Endothelial cell of umbilical vein (primary cell): ENCODE results near the gene FOXA1. TPM values are rescaled to one million over a fixed set of nuclear protein-coding genes. Genes with fewer than 3 reads are reported as not detected.

ENCODE experiments used
- BruUV-seq: library from RNA; stranded (reverse); fragments of 400-500 nt; replicated peaks from 2 replicates; lab custom pipeline; 2021; lab: Mats Ljungman, UMichigan
- CTCF ChIA-PET: fragments of 300-600, 350-600 bp; sonication (Branson Sonifier 250); formaldehyde crosslinking; loops from one replicate; lab custom pipeline; 2021; ENCODE audit warnings: antibody characterized with exemption, inconsistent platforms; lab: Charles Lee
- POLR2A ChIA-PET: fragments of 300-600, 350-600 bp; sonication (Branson Sonifier 250); formaldehyde crosslinking; loops from one replicate; lab custom pipeline; 2021; ENCODE audit warnings: antibody characterized with exemption, inconsistent platforms; lab: Charles Lee
- DNase-seq: peaks from one replicate; pipeline ENCODE4 v3.0.0-alpha.2; 2011; ENCODE audit warnings: low read depth, low spot score
- FAIRE-seq: peaks from 2 replicates; lab custom pipeline; 2011; peaks lifted over from hg19 to GRCh38; lab: Jason Lieb, UNC
- H2AFZ ChIP-seq: 2 replicates; pipeline ENCODE4 v1.6.0; 2012; ENCODE audit warnings: low read depth, low read length, control low read depth, inconsistent platforms
- H3K27ac ChIP-seq: 2 replicates; pipeline ENCODE4 v1.5.1; 2011; ENCODE audit warnings: low read depth, mild to moderate bottlenecking, control low read depth, low read length, moderate library complexity; ENCODE audit not compliant: insufficient read depth
- H3K27me3 ChIP-seq, 2 experiments: 2 replicates each; pipeline versions ENCODE4 v1.6.0 to v1.6.1; 2011; ENCODE audit warnings: low read length in 2 of 2, mixed read lengths in 1 of 2; ENCODE audit not compliant: control insufficient read depth in 2 of 2, insufficient read depth in 2 of 2
- H3K36me3 ChIP-seq, 2 experiments: 2 replicates in 1 of 2; 3 replicates in 1 of 2; pipeline ENCODE4 v1.5.1; 2011; ENCODE audit warnings: low read length in 2 of 2, mild to moderate bottlenecking in 1 of 2, moderate library complexity in 1 of 2; ENCODE audit not compliant: control insufficient read depth in 2 of 2, insufficient read depth in 2 of 2; ENCODE audit errors: extremely low read depth in 1 of 2
- H3K4me1 ChIP-seq: 3 replicates; pipeline ENCODE4 v1.5.1; 2011; ENCODE audit warnings: mild to moderate bottlenecking, low read length; ENCODE audit not compliant: control insufficient read depth, insufficient read depth; ENCODE audit errors: extremely low read depth
- H3K4me2 ChIP-seq: 2 replicates; pipeline ENCODE4 v1.6.1; 2011; ENCODE audit warnings: low read length, control low read depth, mixed read lengths; ENCODE audit not compliant: insufficient read depth
- H3K4me3 ChIP-seq, 3 experiments: fragments of 200-600 bp in 1 of 3; sonication (generic), shearing (Covaris generic) in 1 of 3; replicated peaks in 1 of 3; 2 replicates each; pipeline ENCODE4 v1.5.1; 2011 to 2016; ENCODE audit warnings: control low read depth in 3 of 3, low read length in 3 of 3, mild to moderate bottlenecking in 2 of 3, inconsistent platforms in 1 of 3, low read depth in 1 of 3, moderate library complexity in 1 of 3; ENCODE audit not compliant: insufficient read depth in 1 of 3
- H3K79me2 ChIP-seq: 2 replicates; pipeline ENCODE4 v1.6.0; 2012; ENCODE audit warnings: low read length, inconsistent platforms; ENCODE audit not compliant: control insufficient read depth, insufficient read depth
- H3K9ac ChIP-seq: replicated peaks from 2 replicates; pipeline ENCODE3; 2011; ENCODE audit warnings: low read length, control low read depth; ENCODE audit not compliant: insufficient read depth; ENCODE audit errors: extremely low read depth
- H3K9me1 ChIP-seq: replicated peaks from 3 replicates; pipeline ENCODE4 v1.6.0; 2011; ENCODE audit warnings: mild to moderate bottlenecking, low read length; ENCODE audit not compliant: control insufficient read depth, insufficient read depth; ENCODE audit errors: extremely low read depth
- H3K9me3 ChIP-seq: replicated peaks from 2 replicates; pipeline ENCODE4 v1.5.1; 2012; ENCODE audit warnings: low read length, inconsistent platforms; ENCODE audit not compliant: control insufficient read depth, insufficient read depth
- H4K20me1 ChIP-seq: replicated peaks from 2 replicates; pipeline ENCODE3; 2011; ENCODE audit warnings: mild to moderate bottlenecking, low read length; ENCODE audit not compliant: control insufficient read depth, insufficient read depth; ENCODE audit errors: extremely low read depth
- EZH2 ChIP-seq: IDR thresholded peaks from 2 replicates; pipeline ENCODE4 v1.6.1; 2012; ENCODE audit warnings: borderline replicate concordance, low read depth, mild to moderate bottlenecking, moderate library complexity, low read length, inconsistent platforms; ENCODE audit not compliant: severe bottlenecking
- FOS ChIP-seq: IDR thresholded peaks from 2 replicates; pipeline ENCODE4 v1.6.1; 2011; ENCODE audit warnings: mild to moderate bottlenecking, low read length, moderate library complexity, borderline replicate concordance; ENCODE audit not compliant: insufficient read depth
- GATA2 ChIP-seq: IDR thresholded peaks from 2 replicates; pipeline ENCODE4 v1.7.0; 2011; ENCODE audit warnings: low read depth, mild to moderate bottlenecking, moderate library complexity, mixed read lengths, low read length; ENCODE audit not compliant: insufficient read length, insufficient read depth
- JUN ChIP-seq: IDR thresholded peaks from 2 replicates; pipeline ENCODE4 v1.6.1; 2011; ENCODE audit warnings: borderline replicate concordance, low read depth; ENCODE audit not compliant: insufficient read length, insufficient read depth
- MAX ChIP-seq: IDR thresholded peaks from 2 replicates; pipeline ENCODE4 v1.6.1; 2011; ENCODE audit not compliant: insufficient read depth, insufficient read length
- MYC ChIP-seq: IDR thresholded peaks from one replicate; pipeline ENCODE4 v1.6.1; 2011; ENCODE audit warnings: mild to moderate bottlenecking, low read depth, low read length
- POLR2A ChIP-seq: IDR thresholded peaks from 2 replicates; pipeline ENCODE4 v1.6.1; 2012; ENCODE audit warnings: low read depth, mild to moderate bottlenecking, control low read depth, low read length
- POLR2AphosphoS5 ChIP-seq: IDR thresholded peaks from 2 replicates; pipeline ENCODE4 v1.6.1; 2012; ENCODE audit warnings: low read depth, mild to moderate bottlenecking, control low read depth, low read length, moderate library complexity; ENCODE audit not compliant: insufficient read depth
- dilution Hi-C: fragments of 300-500 bp; cut with MboI; formaldehyde crosslinking; loops from one replicate; pipeline ENCODE4 v1.15.0; 2019; ENCODE audit warnings: low sequenced_read_pairs; ENCODE audit not compliant: extremely low pct_ligation_motif_present
- intact Hi-C: fragments of 100-400 bp; cut with micrococcal nuclease; formaldehyde crosslinking; loops from one replicate; pipeline ENCODE4 v1.10.0; 2022
- polyA plus RNA-seq, 4 experiments: library from polyadenylated mRNA; depleted of rRNA in 3 of 4; stranded (reverse) in 3 of 4; unstranded in 1 of 4; fragments of >200 nt; gene quantifications; 2 replicates each; pipeline versions ENCODE4 v1.2.1 to v1.2.3, GENCODE V29; 2011 to 2012; ENCODE audit warnings: missing spikeins in 1 of 4
- total RNA-seq: library from RNA; stranded (reverse); gene quantifications from 2 replicates; pipeline ENCODE4 v1.2.3, GENCODE V29; 2021

Gene FOXA1
- total and polyA plus RNA-seq, 2 donors (not counting 3 experiments of a cell fraction or from before 2014, with no cell fraction given) = 0.06 TPM; not detected in 1

GRCh38 chr14:37598747-37599506 is 3.9 kb upstream of the FOXA1 start:
- no peak for FAIRE-seq
- H3K4me3 ChIP-seq = no peak overlapping the region
- no peak overlapping the region for H3K27ac ChIP-seq
- TF ChIP-seq FOS (no peak), GATA2 (no peak), POLR2AphosphoS5 (no peak), POLR2A (no peak), JUN (no peak), EZH2 (peak; percentile 43), MYC (no peak), MAX (no peak)
- POLR2A ChIA-PET = no interaction called here
- H3K27me3 ChIP-seq = peaks cover 80 to 88% of the 10 kb centered on the region in 2 experiments
- H3K4me2 ChIP-seq = no peak overlapping the region
- H3K9ac ChIP-seq = no peak overlapping the region
- no peaks in the 10 kb centered on the region for H3K36me3 ChIP-seq
- H3K9me1 ChIP-seq = no peaks in the 10 kb centered on the region
- H2AFZ ChIP-seq = no peak overlapping the region
- H3K9me3 ChIP-seq = no peaks in the 10 kb centered on the region
- H3K79me2 ChIP-seq = no peaks in the 10 kb centered on the region
- no peak for DNase-seq
- no peaks in the 10 kb centered on the region for H4K20me1 ChIP-seq
- H3K4me1 ChIP-seq = peaks cover 9% of the 10 kb centered on the region
- dilution Hi-C loops = no loop called here
- no TSS peak for BruUV-seq
- intact Hi-C loops = loop anchor here (5.0 kb wide), 1 partner anchor 937 kb away; the partner anchor contains the start of gene PAX9
- CTCF ChIA-PET = interaction anchor here (1.7 kb wide), 1 partner anchor 11 kb away, joined by 11 read pairs; no protein-coding TSS in a partner anchor
